Measurements from ENCODE around the gene TRAP1. TPM values are rescaled to one million over a fixed set of nuclear protein-coding genes. Genes with fewer than 3 reads are reported as not detected.

The TRAP1 gene
- total RNA-seq, 2 experiments from 2014 or later: 384 to 396 TPM

DNA sequence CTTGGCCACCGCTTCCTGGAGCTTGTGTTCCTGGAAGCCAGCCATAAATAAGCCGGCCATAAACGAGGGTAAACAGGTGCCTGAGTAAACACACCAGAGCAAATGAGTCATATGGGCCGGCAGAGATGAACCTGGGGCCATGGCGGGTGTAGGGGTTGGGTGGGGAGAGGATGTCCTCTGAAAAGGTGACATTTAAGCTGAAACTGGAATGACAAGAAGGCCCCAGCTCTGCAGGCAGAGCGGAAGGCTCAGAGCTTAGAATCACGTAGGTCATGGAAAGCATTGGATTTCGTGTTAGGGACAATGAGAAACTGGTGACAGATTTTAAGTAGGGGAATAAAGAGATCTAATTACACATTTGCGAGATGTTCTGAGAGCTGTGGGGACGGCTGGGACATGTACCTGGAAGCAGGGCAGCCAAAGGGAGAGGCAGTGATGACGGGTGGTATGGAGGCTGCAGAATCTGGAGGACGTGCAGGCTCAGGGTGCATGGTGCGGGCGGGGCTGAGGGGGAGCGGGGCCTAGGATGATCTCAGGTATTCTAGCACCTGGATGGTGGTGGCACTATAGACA, 70.9 kb downstream of the TRAP1 start:
- intact Hi-C loops (cut with micrococcal nuclease): no loop called here
- H3K4me1 Mint-ChIP-seq (ENCODE audit: low read depth): no peaks in the 10 kb centered on the region
- no peaks in the 10 kb centered on the region for H3K9me3 Mint-ChIP-seq
- no peak overlapping the region for H3K4me3 Mint-ChIP-seq
- H3K27me3 Mint-ChIP-seq (ENCODE audit: low read depth): no peaks in the 10 kb centered on the region
- DNase-seq: no peak
- no peaks in the 10 kb centered on the region for H3K36me3 Mint-ChIP-seq (ENCODE audit: low read depth)
- CTCF ChIA-PET: interaction anchor here (0.6 to 1.6 kb wide), 4 partner anchors 9 to 43 kb away, joined by 3 to 6 read pairs (median 4); no protein-coding TSS in a partner anchor
- H3K27ac Mint-ChIP-seq: no peak overlapping the region

DNA sequence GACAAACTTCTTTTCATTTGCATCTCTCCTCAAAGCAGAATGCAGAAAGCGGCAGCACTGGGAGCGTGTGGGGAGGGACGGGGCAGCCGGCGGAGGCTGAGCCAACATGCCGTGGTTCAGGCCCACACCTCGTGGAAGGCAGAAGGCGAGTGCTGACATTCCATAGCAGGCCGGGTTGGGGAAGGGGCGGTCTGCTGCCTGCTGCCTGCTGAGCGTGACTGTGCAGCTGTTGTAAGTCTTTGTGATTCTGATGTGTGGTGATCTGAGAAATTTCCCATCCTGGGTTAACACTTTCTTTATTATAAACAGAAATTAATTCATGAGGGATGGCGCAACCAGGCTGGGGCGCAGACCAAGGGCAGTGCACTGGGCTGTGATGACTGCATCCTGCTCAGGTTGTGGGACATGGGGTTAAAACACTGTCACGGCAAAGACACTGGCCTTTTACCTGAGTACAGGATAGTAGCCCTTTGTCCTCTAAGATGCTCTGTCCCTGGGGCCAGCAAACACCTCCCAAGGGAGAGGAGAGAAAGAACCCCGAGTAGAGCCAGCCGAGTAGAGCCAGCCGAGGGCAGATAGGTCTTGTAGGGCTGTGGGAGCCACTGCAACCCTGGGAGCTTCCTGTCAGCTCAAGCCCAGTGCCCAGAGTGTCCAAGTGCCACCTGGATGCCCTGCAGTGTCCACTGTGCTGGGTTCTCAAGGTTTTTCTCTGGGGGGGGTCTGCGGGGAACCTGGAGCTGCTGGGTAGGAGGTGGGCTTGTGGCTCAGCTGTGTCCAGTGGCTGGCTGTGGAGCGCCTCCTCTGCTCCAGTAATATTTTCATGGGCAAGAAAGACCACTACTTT, 71.6 kb downstream of the TRAP1 start:
- Mint-ChIP-seq H3K4me1 (ENCODE audit: low read depth) (no peaks in the 10 kb centered on the region), H3K27ac (no peak overlapping the region), H3K4me3 (no peak overlapping the region), H3K9me3 (no peaks in the 10 kb centered on the region), H3K36me3 (ENCODE audit: low read depth) (no peaks in the 10 kb centered on the region), H3K27me3 (ENCODE audit: low read depth) (no peaks in the 10 kb centered on the region)
- no peak for DNase-seq
- intact Hi-C loops (cut with micrococcal nuclease): no loop called here
- CTCF ChIA-PET: interaction anchor here (0.6 to 1.6 kb wide), 3 partner anchors 8 to 16 kb away, joined by 4 to 6 read pairs (median 5); no protein-coding TSS in a partner anchor

DNA sequence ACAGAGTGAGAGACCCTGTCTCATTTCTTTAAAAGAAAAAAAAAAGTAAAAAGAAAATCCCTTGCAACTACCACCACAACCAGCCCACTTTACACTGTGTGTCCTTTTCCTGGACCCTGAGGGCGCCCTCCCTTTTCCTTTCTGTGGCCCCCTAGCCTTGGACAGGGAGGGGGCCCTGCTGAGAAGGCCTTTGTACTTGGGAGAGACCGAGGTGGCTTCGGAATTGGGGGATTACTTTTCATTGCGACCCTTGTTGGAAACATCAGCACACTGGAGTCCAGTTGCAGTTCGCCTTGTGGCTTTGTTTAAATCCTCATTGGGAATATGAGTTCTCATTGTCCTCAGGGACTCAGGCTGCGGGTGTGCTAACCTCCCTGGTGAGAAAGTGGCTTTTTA, 72.2 kb downstream of the TRAP1 start:
- Mint-ChIP-seq H3K4me1 (ENCODE audit: low read depth) (no peaks in the 10 kb centered on the region), H3K27ac (no peak overlapping the region)

DNA sequence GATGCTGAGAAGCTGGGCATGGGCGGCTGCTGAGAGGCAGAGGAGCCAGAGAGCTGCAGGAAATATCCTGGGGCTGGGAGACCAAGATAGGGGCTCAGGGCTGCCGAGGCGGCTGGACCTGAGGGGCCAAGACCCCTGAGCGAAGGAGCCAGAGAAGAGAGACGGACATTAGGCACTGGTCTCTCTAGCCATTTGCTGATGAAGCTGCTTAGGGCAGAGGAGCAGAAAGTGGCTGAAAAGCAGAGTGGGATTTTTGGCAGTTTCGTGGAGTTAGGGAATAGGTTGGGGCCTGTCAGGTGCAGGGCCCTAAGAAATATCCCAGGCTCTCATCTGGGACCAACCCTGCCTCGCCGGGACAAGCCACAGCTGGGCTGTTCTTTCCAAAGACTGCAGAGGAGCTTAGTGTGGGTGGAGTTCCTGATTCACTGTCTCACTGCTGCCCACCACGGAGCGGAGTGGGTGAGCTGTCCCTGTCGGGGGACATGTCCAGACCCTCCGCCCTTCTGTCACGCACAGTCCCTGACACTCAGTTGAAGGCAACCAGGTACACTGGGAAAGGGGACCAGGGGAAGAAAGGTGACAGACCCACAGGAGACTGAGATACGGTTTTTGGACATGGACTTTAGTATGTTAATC, 74.1 kb downstream of the TRAP1 start:
- Mint-ChIP-seq H3K27me3 (ENCODE audit: low read depth) (no peaks in the 10 kb centered on the region), H3K36me3 (ENCODE audit: low read depth) (no peaks in the 10 kb centered on the region), H3K9me3 (no peaks in the 10 kb centered on the region), H3K4me3 (no peak overlapping the region), H3K4me1 (ENCODE audit: low read depth) (peaks cover 3% of the 10 kb centered on the region), H3K27ac (no peak overlapping the region)
- CTCF ChIA-PET: interaction anchor here (0.9 kb wide), 1 partner anchor 12 kb away, joined by 3 read pairs; no protein-coding TSS in a partner anchor
- no peak for DNase-seq
- intact Hi-C loops (cut with micrococcal nuclease): no loop called here

More for the DNA sequence above, 72.2 kb downstream of the TRAP1 start:
- DNase-seq: no peak
- CTCF ChIA-PET: no interaction called here
- no peaks in the 10 kb centered on the region for H3K9me3 Mint-ChIP-seq
- no peak overlapping the region for H3K4me3 Mint-ChIP-seq
- no peaks in the 10 kb centered on the region for H3K36me3 Mint-ChIP-seq (ENCODE audit: low read depth)
- no peaks in the 10 kb centered on the region for H3K27me3 Mint-ChIP-seq (ENCODE audit: low read depth)
- intact Hi-C loops (cut with micrococcal nuclease): no loop called here

DNA sequence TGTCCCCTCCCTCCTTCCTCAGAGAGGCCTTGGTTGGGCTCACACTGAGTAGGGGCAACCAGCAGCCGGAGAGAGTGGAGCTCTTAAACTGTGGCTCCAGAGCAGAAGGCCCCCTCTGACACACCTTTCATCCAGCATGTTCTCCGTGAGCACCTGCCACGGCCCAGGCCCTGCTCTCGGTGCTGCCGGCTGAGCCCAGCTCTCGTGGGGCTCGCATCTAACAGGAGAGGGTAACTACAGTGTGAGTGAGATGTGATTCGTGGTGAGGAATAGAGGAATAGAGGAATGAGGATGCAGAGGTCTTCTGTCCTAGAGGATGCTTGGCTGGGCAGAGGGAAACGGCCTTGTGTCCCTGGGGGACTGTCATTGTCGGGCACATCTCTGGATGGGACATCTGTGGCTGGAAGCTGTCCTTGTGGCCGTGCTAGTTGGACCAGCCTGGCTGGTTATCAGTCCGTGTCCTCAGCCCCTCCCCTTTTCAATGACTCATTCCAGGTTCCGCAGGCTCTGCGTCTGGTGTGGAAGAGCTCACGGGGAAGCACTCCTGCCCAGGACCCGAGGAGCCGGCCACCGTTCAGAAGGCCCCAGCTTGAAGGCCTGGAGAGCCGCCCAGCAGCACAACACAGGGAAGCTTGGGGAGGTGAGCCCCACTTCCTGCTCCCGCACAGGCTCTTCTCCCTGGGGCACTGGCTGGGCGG, 74.8 kb downstream of the TRAP1 start:
- no peak overlapping the region for H3K27ac Mint-ChIP-seq
- peaks cover 9% of the 10 kb centered on the region for H3K4me1 Mint-ChIP-seq (ENCODE audit: low read depth)
- intact Hi-C loops (cut with micrococcal nuclease): no loop called here
- DNase-seq: no peak
- no peak overlapping the region for H3K4me3 Mint-ChIP-seq
- H3K9me3 Mint-ChIP-seq: no peaks in the 10 kb centered on the region
- no peaks in the 10 kb centered on the region for H3K36me3 Mint-ChIP-seq (ENCODE audit: low read depth)
- CTCF ChIA-PET: no interaction called here
- no peaks in the 10 kb centered on the region for H3K27me3 Mint-ChIP-seq (ENCODE audit: low read depth)

DNA sequence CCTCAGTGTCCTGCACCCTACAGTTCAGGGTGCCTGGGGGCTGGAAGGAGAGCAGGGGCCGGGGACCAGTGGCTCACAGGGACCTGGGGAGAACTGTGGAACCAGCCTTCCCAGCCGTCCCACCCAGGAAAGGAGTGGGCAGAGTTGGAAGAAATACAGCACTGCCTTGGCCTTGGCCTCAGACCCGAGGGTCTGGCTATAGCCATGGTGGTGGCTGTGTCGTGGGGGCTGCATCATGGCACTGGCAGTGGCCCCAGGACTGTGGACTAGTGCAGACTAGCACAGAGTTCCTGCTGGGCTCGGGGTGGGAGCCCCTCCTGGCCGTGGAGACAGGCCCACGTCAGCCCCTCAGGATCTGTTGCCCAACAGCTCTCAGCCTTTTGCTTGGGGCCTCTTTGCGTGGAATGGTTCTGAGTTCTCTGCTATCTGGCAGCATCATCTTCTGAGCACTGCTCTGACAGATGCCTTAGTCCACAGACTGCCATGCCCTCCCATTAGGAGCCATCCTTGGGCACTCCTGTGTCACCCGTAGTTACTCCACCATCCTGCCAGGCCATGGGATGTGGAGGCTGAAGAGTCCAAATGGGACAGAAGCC, 75.4 kb downstream of the TRAP1 start:
- Mint-ChIP-seq H3K9me3 (no peaks in the 10 kb centered on the region), H3K36me3 (ENCODE audit: low read depth) (no peaks in the 10 kb centered on the region), H3K27ac (no peak overlapping the region), H3K4me1 (ENCODE audit: low read depth) (peaks cover 16% of the 10 kb centered on the region), H3K27me3 (ENCODE audit: low read depth) (no peaks in the 10 kb centered on the region), H3K4me3 (no peak overlapping the region)
- CTCF ChIA-PET: no interaction called here
- DNase-seq: no peak
- intact Hi-C loops (cut with micrococcal nuclease): no loop called here

DNA sequence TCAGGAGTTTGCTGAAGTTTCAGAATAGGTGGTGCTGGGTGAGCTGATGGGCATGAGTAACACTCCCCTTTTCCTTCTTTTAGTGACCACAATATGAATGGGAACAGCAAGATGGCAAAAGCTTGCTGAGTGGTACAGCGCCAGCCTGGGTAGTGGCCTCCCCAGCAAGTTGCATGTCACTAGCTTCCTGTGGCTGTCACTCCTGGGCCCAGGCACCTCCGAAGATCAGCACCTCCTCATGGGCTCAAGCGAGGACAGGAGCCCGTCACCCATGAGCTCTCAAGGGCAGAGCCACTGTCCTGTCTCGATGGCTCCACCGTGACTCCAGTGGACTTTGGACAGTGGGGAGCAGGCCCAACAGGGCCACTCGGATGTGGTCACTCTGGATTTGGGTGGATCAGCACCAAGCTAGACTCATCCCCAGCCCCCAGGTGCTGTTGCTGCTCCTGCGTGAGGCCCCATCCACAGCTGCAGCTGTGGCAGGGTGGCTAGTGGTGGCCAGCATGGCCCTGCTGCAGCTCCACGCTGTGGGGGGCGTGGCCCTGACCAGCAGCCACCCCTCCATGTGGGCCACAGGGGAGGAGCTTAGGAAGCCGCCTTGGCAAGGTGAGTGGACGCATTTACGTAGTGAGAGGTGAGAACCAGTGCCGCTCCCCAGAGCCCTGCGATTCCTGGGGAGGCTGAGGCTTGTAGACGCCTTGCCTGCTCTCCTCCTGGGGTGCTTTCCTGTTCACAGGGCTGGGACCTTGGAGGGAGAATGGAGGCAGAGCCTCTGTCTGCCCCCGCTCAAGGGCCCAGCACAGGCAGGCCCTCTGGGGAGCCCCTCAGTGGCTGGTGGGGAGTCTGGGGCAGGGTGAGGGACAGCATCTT, 76.5 kb downstream of the TRAP1 start:
- H3K27me3 Mint-ChIP-seq (ENCODE audit: low read depth): no peaks in the 10 kb centered on the region
- DNase-seq: no peak
- H3K4me3 Mint-ChIP-seq: no peak overlapping the region
- intact Hi-C loops (cut with micrococcal nuclease): no loop called here
- no peaks in the 10 kb centered on the region for H3K36me3 Mint-ChIP-seq (ENCODE audit: low read depth)
- no peak overlapping the region for H3K27ac Mint-ChIP-seq
- CTCF ChIA-PET: interaction anchor here (1.6 kb wide), 1 partner anchor 11 kb away, joined by 3 read pairs; no protein-coding TSS in a partner anchor
- H3K9me3 Mint-ChIP-seq: no peaks in the 10 kb centered on the region
- H3K4me1 Mint-ChIP-seq (ENCODE audit: low read depth): peaks cover 23% of the 10 kb centered on the region

DNA sequence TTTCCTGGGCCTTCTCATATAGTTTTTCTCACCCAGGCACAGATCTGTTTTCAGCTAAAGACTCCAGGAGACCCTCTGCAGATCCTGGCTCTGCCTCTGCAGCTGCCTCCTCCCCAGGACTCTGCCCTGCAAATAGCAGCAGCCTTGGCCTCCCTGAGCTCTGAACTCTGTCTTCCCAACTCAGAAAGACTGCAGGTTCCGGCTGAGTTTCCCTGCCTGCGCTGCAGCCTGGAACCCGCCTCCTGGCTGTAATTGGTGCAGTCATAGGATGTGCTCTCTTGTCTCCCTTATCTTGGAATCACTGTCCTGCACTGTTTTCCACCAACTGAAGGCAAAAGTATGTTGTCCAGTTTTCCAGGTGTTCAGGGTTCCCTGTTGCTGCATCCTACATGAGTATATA, 77.1 kb downstream of the TRAP1 start:
- Mint-ChIP-seq H3K36me3 (ENCODE audit: low read depth) (no peaks in the 10 kb centered on the region), H3K9me3 (no peaks in the 10 kb centered on the region), H3K27me3 (ENCODE audit: low read depth) (no peaks in the 10 kb centered on the region), H3K4me3 (no peak overlapping the region), H3K27ac (no peak overlapping the region), H3K4me1 (ENCODE audit: low read depth) (peaks cover 25% of the 10 kb centered on the region)
- CTCF ChIA-PET: interaction anchor here (1.6 kb wide), 1 partner anchor 10 kb away, joined by 3 read pairs; no protein-coding TSS in a partner anchor
- intact Hi-C loops (cut with micrococcal nuclease): no loop called here
- DNase-seq: no peak

DNA sequence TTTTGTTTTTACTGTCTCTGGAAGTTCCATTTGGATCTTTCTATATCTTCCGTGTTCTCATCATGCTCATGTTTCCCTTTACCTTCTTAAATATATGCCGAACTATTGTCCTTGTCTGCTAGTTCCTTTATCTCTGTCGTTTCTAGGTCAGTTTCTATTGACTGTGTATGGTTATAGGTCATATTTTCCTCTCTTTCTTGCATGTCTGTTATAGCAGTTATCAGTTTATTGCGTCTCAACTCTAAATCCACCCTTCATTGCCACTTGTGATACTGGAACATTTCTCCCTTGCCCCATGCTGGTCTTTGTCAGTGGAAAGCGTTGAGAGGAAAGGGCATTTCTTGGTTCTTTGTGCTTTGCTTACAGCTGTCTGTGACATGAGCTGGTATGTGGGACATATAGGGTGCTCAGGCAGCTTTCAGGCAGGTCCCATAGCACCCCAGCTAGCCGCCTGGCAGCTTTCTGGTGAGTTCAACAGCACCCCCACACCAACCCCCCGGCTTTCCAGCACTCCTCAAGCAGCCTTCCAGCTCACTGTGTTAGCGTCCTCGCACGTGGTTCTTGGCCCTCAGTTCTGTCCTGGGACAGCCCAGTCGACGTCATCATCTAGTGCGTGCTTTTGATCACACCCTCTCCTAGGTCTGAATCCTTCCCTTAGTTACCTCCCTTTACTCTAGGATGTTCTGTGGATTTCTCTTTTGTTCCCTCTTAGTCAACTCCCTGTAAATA, 78.2 kb downstream of the TRAP1 start:
- H3K4me3 Mint-ChIP-seq: no peak overlapping the region
- CTCF ChIA-PET: interaction anchor here (1.6 kb wide), 1 partner anchor 9 kb away, joined by 3 read pairs; no protein-coding TSS in a partner anchor

DNA sequence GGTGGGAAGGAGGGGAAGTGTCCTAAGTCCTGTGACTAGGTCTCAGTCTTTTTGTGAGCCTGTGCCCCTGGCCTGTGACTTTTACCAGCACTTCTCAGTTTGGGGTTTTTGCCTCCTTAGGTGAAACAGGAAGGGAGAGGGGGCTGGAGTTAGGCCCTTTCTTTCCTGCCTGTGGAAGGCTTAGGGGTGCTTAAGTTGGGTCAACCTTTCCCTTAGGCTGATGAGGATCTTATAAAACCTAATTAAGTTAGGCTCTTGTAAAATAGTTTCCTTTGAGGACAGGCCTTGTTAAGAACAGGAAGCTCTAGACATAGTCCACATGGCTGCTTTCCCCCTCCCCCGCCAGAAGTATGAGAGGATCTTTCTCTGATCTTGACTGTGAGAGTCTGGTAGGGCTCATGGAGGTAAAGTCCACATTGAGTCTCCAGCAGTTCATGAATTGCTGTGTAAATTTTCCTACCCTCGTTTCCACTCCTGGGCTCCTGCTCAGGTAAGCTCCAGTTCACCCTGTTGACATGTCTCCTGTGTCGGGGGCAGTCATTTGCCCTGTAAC, 79.9 kb downstream of the TRAP1 start:
- Mint-ChIP-seq H3K9me3 (no peaks in the 10 kb centered on the region), H3K4me1 (ENCODE audit: low read depth) (peaks cover 25% of the 10 kb centered on the region), H3K4me3 (peak overlapping the region; percentile 16), H3K36me3 (ENCODE audit: low read depth) (no peaks in the 10 kb centered on the region), H3K27ac (peak overlapping the region; percentile 84), H3K27me3 (ENCODE audit: low read depth) (no peaks in the 10 kb centered on the region)
- CTCF ChIA-PET: interaction anchor here (0.6 to 1.6 kb wide), 4 partner anchors 9 to 308 kb away, joined by 4 to 6 read pairs (median 4); partner anchors contain the start of gene DNASE1
- intact Hi-C loops (cut with micrococcal nuclease): no loop called here
- DNase-seq: peak; percentile 64

More for the DNA sequence above, 78.2 kb downstream of the TRAP1 start:
- Mint-ChIP-seq H3K27ac (no peak overlapping the region), H3K36me3 (ENCODE audit: low read depth) (no peaks in the 10 kb centered on the region), H3K4me1 (ENCODE audit: low read depth) (peaks cover 25% of the 10 kb centered on the region), H3K27me3 (ENCODE audit: low read depth) (no peaks in the 10 kb centered on the region), H3K9me3 (no peaks in the 10 kb centered on the region)
- intact Hi-C loops (cut with micrococcal nuclease): no loop called here
- DNase-seq: no peak
